Neural progenitor cell (in vitro differentiated cells): ENCODE data around the gene CD40.

Source experiments
- CTCF ChIP-seq: fragments of 200-600 bp; sonication (generic); IDR thresholded peaks from 2 replicates; pipeline ENCODE4 v1.5.1; 2017; ENCODE audit warnings: antibody characterized with exemption, mild to moderate bottlenecking
- EZH2phosphoT487 ChIP-seq: fragments of 200-600 bp; sonication (generic); IDR thresholded peaks from 2 replicates; pipeline ENCODE4 v1.6.1; 2017; ENCODE audit warnings: antibody characterized with exemption

DNA sequence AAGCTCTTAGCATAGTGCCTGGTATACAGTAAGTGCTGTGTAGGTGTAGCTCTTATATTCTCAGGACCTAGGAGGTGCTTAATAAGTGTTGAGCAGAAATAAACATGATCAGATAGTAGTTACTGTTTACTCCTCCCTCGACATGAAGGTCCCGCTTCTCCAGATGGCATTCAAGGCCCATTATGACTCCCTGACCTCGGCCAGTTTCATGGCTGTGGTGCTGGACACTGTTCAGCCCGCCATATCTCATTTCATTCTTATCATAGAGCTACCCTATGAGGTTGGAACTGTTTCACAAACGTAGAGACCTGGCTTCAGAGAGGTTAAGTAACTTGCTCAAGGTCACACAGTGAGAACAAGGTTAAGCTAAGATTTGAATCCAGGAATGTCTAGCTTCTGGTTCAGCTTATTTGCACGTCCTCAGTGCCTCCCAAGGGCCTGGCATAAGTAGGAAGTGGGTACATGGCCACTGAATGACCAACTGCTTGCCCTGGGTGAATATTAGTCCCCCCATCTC lies 39.0 kb downstream of the CD40 start:
- no peak for TF ChIP-seq CTCF
- no peak for TF ChIP-seq EZH2phosphoT487
